T-helper 1 cell treated with Interleukin-12 subunit alpha and Interleukin-12 subunit beta and Interleukin-4 antibody, amounts not matched to agents 30 ng/mL and 1 ng/mL, for 36 hours (primary cell): ENCODE measurements around the gene NTN3. TPM values are rescaled to one million over a fixed set of nuclear protein-coding genes. Genes with fewer than 3 reads are reported as not detected.

ENCODE experiments used
- intact Hi-C: fragments of 100-400 bp; cut with micrococcal nuclease; formaldehyde crosslinking; loops from one replicate; pipeline ENCODE4 v1.15.1; 2024
- total RNA-seq: library from RNA; stranded (reverse); gene quantifications from 2 replicates; pipeline ENCODE4 v1.2.3, GENCODE V29; 2022

NTN3 gene
- total RNA-seq, 1 donor from 2014 or later: not detected

GRCh38 chr16:2511996-2512734 is 41.1 kb downstream of the NTN3 start:
- intact Hi-C loops: loop anchor here (2.0 kb wide), 1 partner anchor 289 kb away; the partner anchor contains the start of gene E4F1

- intact Hi-C loops: loop anchor here (1.0 to 2.0 kb wide), 6 partner anchors 19 to 290 kb away; partner anchors contain the start of genes CCNF, E4F1, RNPS1 and TEDC2
Measured at GRCh38 chr16:2512735-2513404, 41.8 kb downstream of the NTN3 start.

GRCh38 chr16:2513405-2514332 is 42.6 kb downstream of the NTN3 start, which contains the start of gene ATP6V0C:
ATP6V0C (plus strand) TSS chr16:2513952; CDS start chr16:2514104, 152 bp downstream.
- intact Hi-C loops: loop anchor here (1.0 to 2.0 kb wide), 6 partner anchors 19 to 291 kb away; partner anchors contain the start of genes CCNF, E4F1, RNPS1 and TEDC2

GRCh38 chr16:2514333-2515179 is 43.5 kb downstream of the NTN3 start:
- intact Hi-C loops: no loop called here

GRCh38 chr16:2515180-2515851 is 44.2 kb downstream of the NTN3 start:
- intact Hi-C loops: no loop called here

GRCh38 chr16:2516391-2517240 is 45.5 kb downstream of the NTN3 start:
- intact Hi-C loops: no loop called here

- intact Hi-C loops: no loop called here
Measured at GRCh38 chr16:2517954-2518605, 47.0 kb downstream of the NTN3 start.

GRCh38 chr16:2518823-2519710 is 48.0 kb downstream of the NTN3 start:
- intact Hi-C loops: no loop called here

GRCh38 chr16:2519711-2520080 is 48.6 kb downstream of the NTN3 start:
- intact Hi-C loops: loop anchor here (1.0 kb wide), 1 partner anchor 13 kb away; no protein-coding TSS in a partner anchor

GRCh38 chr16:2520097-2520783 is 49.1 kb downstream of the NTN3 start, which contains the start of gene AMDHD2:
AMDHD2 (plus strand) TSS chr16:2520371; CDS start chr16:2520459, 88 bp downstream.
- intact Hi-C loops: loop anchor here (1.0 kb wide), 1 partner anchor 12 kb away; no protein-coding TSS in a partner anchor

- intact Hi-C loops: loop anchor here (1.0 kb wide), 1 partner anchor 11 kb away; no protein-coding TSS in a partner anchor
Measured at GRCh38 chr16:2520784-2521531, 49.9 kb downstream of the NTN3 start.

Other genes starting within 250 kb of the NTN3 start
- 30.5 and 33.8 TPM in 2 replicates for gene E4F1, start 247.7 kb upstream of the NTN3 start, total RNA-seq
- gene DNASE1L2, start 234.9 kb upstream of the NTN3 start, total RNA-seq: 3.1 and 3.2 TPM in 2 replicates
- gene ECI1, start 219.7 kb upstream of the NTN3 start, total RNA-seq: 30.1 and 33.4 TPM in 2 replicates
- gene RNPS1, start 203.2 kb upstream of the NTN3 start, total RNA-seq: 260 and 261 TPM in 2 replicates
- gene ABCA3, start 130.6 kb upstream of the NTN3 start, total RNA-seq: 7.3 and 7.9 TPM in 2 replicates
- gene CCNF, start 41.9 kb upstream of the NTN3 start, total RNA-seq: 56.3 and 58.8 TPM in 2 replicates
- gene TEDC2, start 11.2 kb upstream of the NTN3 start, total RNA-seq: 19.0 and 19.6 TPM in 2 replicates
- gene TBC1D24, start 3.8 kb downstream of the NTN3 start, total RNA-seq: 10.1 and 11.3 TPM in 2 replicates
- gene ATP6V0C, start 42.7 kb downstream of the NTN3 start, total RNA-seq: 113 and 117 TPM in 2 replicates
- gene AMDHD2, start 49.1 kb downstream of the NTN3 start, total RNA-seq: 54.0 and 63.5 TPM in 2 replicates
- 0.44 and 0.66 TPM in 2 replicates for gene CEMP1, start 60.1 kb downstream of the NTN3 start, total RNA-seq
- 52.6 and 54.6 TPM in 2 replicates for gene PDPK1, start 66.7 kb downstream of the NTN3 start, total RNA-seq
- gene KCTD5, start 211.2 kb downstream of the NTN3 start, total RNA-seq: 41.8 and 42.7 TPM in 2 replicates
- gene PRSS27, start 248.9 kb downstream of the NTN3 start, total RNA-seq: 0.88 and 1.4 TPM in 2 replicates